HG02938 (cell line): ENCODE results near the gene DCAF5.

Source experiments
- ATAC-seq: cut with Tn5 transposase; IDR thresholded peaks from one replicate; pipeline ENCODE4 v1.9.1; 2021; ENCODE audit warnings: mild to moderate bottlenecking, moderate library complexity; ENCODE audit not compliant: unreplicated experiment

DCAF5 gene

GRCh38 chr14:69008421-69008884 is 144.5 kb downstream of the DCAF5 start:
- ATAC-seq, result no peak

GRCh38 chr14:69006346-69006745 is 146.6 kb downstream of the DCAF5 start:
- ATAC-seq, result no peak

- ATAC-seq, result no peak
Observed at GRCh38 chr14:69005432-69006148, 147.3 kb downstream of the DCAF5 start.

GRCh38 chr14:69004731-69005431 is 148.0 kb downstream of the DCAF5 start:
- no peak for ATAC-seq

GRCh38 chr14:69003626-69004025 is 149.3 kb downstream of the DCAF5 start:
- ATAC-seq, result no peak

- no peak for ATAC-seq
Observed at GRCh38 chr14:69002069-69002468, 150.8 kb downstream of the DCAF5 start.

GRCh38 chr14:69001375-69001774 is 151.5 kb downstream of the DCAF5 start:
- no peak for ATAC-seq
